B cell (primary cell): ENCODE data around the gene THSD4.

Experiments used
- CTCF ChIP-seq: fragments of 200-600 bp; IDR thresholded peaks from one replicate; pipeline ENCODE4 v1.8.0; 2022; ENCODE audit warnings: antibody characterized with exemption, mild to moderate bottlenecking
- EZH2 ChIP-seq: IDR thresholded peaks from 2 replicates; pipeline ENCODE4 v1.6.1; 2012; ENCODE audit warnings: borderline replicate concordance, low read depth, mild to moderate bottlenecking, moderate library complexity, low read length; ENCODE audit not compliant: insufficient read depth, poor library complexity, severe bottlenecking

- TF ChIP-seq EZH2 (no peak), CTCF (no peak)
Observed at GRCh38 chr15:71125831-71126450, 10.7 kb downstream of the THSD4 start.
